Stimulated activated CD8-positive, alpha-beta memory T cell treated with anti-CD3 and anti-CD28 coated beads, Interleukin-4, amount 100 ng/mL, for 1 hour (primary cell): Measurements from ENCODE around the gene PDE6C.
"Not testable (repeated sequence)": the region's sequence is repeated elsewhere in the genome, so short reads cannot be mapped to it uniquely, and the experiment has no call there.

Experiments
- DNase-seq, 2 donors: peaks; one replicate each; pipeline ENCODE4 v3.0.0-alpha.2; 2020; ENCODE audit warnings: low read depth in 2 of 2, low spot score in 1 of 2

Gene PDE6C

DNA sequence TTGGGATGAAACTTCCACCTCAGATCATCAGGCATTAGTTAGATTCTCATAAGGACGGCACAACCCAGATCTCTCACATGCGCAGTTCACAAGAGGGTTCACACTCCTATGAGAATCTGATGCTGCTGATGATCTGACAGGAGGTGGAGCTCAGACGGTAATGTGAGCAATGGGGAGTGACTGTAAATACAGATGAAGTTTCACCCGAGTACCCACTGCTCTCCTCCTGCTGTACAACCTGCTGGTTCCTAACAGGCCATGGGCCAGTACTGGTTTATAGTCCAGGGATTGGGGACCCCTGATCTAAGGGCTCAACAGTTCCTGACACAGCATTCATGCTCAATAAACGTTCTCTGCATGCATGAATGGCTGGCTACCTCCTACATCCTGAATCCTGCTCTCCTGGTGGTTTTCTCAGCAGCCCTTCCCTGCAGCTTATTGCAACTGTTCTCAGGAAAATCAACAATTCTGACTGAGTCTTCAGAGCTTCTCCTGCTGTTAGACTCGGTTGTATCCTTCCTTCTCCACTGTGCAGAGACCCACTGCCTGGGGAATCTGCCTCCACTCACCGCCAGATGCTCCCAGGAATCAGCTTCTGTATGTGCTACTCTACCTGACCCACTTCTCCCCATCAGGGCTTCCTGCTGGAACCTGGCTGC lies 17.4 kb downstream of the PDE6C start:
- DNase-seq, result no peak

- no peak for DNase-seq
These were observed 18.6 kb downstream of the PDE6C start for GRCh38 chr10:93630625-93631557.

GRCh38 chr10:93639791-93640190 lies 27.5 kb downstream of the PDE6C start:
- DNase-seq, result no peak

GRCh38 chr10:93652857-93653256 lies 40.5 kb downstream of the PDE6C start:
- no peak for DNase-seq

GRCh38 chr10:93654201-93654600 lies 41.9 kb downstream of the PDE6C start:
- no peak for DNase-seq

GRCh38 chr10:93656155-93656554 lies 43.8 kb downstream of the PDE6C start:
- DNase-seq, result no peak

- DNase-seq, result no peak
These were observed 45.4 kb downstream of the PDE6C start for GRCh38 chr10:93657757-93658156.

DNA sequence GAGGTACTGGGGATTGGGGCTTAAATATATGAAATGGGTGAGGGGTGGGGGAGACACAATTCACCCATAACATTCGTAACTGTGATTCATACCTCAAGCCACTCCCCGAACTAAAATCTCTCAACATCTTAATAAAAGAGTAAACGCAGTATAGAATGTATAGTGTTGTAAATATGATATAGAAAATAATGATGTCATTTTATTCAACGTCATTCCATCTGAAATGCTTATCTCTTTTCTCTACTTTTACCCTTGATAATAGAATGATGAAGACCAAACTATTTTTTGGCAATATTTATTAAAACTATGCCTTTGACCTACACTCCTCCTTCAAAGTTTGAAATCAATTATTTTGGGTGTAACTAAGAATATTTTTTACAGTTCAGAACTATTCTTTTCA lies 53.7 kb downstream of the PDE6C start:
- no peak for DNase-seq

DNA sequence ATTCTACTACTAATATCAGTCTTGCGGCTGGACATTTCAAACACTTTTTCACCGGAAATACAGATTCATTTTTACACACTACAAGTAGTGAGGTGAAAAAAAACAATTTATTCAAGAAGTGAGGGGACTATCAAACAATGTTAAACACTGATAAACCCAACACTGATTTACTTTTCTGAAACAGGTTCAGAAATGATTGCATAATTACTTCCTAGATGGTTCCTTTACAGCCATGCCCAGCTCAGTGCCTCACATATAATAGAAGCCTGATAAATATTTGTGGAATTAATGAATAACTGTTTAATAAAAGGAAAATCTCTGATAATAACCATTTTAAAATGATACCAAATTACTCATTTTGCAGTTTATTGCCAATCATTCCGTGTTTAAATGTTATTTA lies 55.5 kb downstream of the PDE6C start:
- DNase-seq, result no peak

DNA sequence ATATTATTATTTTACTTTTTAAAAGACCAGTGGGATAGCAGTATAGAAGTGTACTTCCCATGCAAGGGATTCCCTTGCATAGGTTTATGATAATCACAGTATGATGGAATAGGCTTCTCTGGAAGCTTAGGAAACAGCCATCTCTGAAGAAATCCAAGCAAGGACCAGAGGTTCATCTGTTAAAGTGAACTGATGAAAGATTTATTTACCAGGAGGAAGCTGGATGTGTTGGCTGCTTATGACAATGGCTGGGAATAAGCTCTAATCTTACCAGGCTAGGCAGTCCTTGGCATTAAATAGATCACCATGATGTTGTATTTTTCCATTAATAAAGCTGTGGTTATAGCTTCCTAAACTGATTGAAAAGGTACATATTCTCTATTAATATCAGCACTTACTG lies 58.0 kb downstream of the PDE6C start:
- DNase-seq, result no peak

GRCh38 chr10:93671042-93671441 lies 58.7 kb downstream of the PDE6C start:
- no peak for DNase-seq

DNA sequence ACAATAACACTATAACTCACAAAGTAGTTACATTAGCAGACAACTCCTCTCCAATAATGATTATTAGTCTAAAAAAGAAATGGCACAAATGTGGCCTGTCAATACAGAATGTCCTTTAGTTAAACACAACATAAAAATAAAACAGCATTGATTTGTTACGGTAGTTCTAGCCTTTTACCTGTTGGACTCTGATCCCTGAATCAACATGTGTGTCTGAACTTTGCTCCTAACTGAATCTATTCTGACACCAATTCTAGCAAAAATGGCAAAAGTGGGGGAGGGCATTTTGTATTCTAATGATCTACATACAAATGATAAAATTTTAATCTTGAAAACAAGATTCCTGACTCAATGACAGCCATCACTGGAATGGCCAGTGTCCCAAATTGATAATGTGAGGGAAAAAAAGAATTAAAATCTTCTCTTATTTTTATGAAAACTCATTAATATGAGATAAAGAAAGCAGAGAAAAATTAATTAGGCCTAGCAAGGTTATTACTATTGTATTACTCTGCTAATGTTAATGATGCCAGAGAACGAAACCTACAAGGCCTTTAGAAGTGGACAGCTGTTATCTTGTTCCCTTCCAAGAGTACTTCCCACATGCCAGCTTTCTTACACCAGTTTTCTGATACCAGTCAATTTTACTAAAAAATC lies 59.8 kb downstream of the PDE6C start:
- DNase-seq, result no peak

- no peak for DNase-seq
These were observed 60.6 kb downstream of the PDE6C start for GRCh38 chr10:93672890-93673289.

GRCh38 chr10:93673791-93674190 lies 61.5 kb downstream of the PDE6C start:
- no peak for DNase-seq

DNA sequence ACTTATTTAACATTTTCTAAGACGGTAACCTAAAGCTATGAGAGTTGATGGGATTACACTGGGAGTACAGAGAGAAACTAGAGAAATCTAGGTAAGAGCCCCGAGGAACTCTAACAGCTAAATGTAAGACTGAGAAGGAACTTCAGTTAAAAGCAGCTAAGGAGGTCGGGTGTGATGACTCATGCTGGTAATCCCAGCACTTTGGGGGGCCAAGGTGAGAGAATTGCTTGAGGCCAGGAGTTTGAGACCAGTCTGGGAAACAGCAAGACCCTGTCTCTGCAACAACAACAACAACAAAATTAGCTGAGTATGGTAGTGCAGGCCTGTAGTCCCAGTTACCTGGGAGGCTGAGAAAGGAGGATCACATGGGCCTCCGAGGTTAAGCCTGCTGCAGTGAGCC lies 66.0 kb downstream of the PDE6C start:
- DNase-seq, result no peak

- DNase-seq, result no peak
These were observed 66.7 kb downstream of the PDE6C start for GRCh38 chr10:93678805-93679587.

DNA sequence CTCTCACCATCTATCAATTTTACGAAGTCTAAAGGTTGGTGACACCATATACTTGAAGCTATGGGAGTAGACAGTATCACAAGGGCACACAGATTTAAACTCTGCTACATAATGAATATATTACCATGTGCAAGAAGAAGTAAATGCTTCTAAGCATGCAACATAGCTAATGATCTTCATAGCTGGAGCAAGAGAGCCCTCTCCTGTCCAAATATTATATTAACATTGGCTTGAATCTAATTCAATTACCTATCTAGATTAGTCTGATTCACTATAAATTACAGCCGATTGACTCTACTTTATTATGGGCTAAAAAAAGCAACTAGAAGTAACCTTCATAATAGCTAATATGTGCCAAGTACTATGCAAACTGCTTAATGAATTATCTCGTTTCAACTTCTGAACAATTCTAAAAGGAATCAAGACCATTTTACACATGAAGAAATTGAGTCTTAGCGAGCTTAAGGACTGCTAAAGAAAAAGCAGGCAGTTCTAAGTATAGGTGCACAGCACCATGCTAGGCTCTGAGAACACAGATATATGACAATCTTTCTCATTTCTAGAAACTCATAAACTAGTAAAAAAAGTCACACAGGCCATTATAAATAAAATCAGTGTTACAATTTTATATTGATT lies 68.2 kb downstream of the PDE6C start:
- DNase-seq, result no peak

DNA sequence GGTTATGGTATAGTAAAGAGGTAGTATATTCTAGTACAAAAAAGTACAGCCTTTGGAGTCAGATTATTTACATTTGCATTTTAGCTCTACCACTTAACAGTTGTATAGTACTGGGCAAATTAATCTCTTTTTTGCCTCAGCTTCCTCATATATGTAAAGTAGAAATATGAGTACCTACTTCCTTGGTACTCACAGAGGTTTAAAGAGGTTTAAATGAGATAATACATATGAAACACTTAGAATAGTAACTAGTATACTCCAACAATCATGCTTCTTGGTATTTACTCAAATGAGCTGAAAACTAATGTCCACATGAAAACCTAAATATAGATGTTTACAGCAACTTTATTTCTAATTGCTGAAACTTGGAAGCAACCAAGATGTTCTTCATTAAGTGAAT lies 75.4 kb downstream of the PDE6C start:
- no peak for DNase-seq

DNA sequence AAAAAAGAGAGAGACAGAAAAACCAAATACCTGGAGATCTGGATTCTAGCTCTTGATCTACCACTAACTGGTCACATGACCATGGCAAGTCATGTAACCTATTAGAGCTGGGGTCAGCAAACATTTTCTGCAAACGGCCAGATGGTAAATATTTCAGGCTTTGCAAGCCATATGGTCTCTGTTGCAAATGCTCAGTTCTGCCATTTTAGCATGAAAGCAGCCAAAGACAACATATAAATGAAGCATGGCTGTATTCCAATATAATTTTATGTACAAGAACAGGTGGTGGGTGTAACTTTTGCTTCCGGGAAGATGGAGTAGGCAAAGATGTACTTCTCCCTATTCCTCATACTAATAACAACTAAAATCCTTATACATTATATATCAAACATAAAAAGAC lies 83.4 kb downstream of the PDE6C start:
- no peak for DNase-seq

GRCh38 chr10:93696582-93696981 lies 84.2 kb downstream of the PDE6C start:
- DNase-seq, result not testable (repeated sequence)

GRCh38 chr10:93697207-93697606 lies 84.9 kb downstream of the PDE6C start:
- DNase-seq, result no peak
